ENCODE data around the gene MYZAP.

- TF ChIP-seq CTCF (IDR thresholded peaks at IDR 0.05) (no peak), TCF7L2 (IDR thresholded peaks at IDR 0.05; ENCODE audit: low read depth, low read length) (no peak), POLR2AphosphoS5 (IDR thresholded peaks at IDR 0.05; ENCODE audit: low read depth, low read length) (no peak), SIN3A (IDR thresholded peaks at IDR 0.05; ENCODE audit: borderline replicate concordance, insufficient read depth, low read depth, low read length) (no peak)
These were observed 13.8 kb downstream of the MYZAP start for GRCh38 chr15:57605491-57605890.
